ENCODE results near the gene LYZL4.
A peak's percentile ranks its signal among the peaks of the same experiment; 100 is the strongest.

LYZL4 gene

GRCh38 chr3:42442640-42443039 is 32.2 kb upstream of the LYZL4 start:
- peak; percentile 33 for TF ChIP-seq CTCF (IDR thresholded peaks at IDR 0.05; ENCODE audit: insufficient read depth, low read length, poor library complexity, severe bottlenecking)
- no peak overlapping the region for H3K4me3 ChIP-seq (replicated peaks; ENCODE audit: low read depth, low read length)
- DNase-seq (ENCODE audit: extremely low read depth, insufficient read length) = no peak
- H3K36me3 ChIP-seq (ENCODE audit: control insufficient read depth, insufficient read depth, low read length) = no peaks in the 10 kb centered on the region
- no peaks in the 10 kb centered on the region for H3K27me3 ChIP-seq (replicated peaks; ENCODE audit: control insufficient read depth, insufficient read depth, low read length)

DNA sequence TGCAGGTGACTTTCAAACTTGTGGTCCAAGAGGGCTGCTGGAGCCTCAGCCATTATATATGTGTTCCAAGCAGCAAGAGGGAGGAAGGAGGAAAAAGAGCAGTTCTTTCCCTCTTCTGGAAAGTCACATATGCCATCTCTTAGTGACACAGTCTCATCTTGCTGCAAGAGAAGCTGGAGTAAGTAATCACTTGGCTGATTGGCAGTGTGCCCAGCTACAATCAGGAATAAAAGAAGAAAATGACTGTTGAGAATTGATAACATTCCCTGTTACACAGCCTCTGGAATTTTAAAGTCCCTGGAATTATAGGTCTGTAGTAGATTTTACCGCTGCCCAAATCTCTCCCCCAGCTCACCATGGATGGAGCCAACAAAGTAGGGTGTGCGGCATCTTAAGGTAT is 31.4 kb upstream of the LYZL4 start:
- TF ChIP-seq CTCF (IDR thresholded peaks at IDR 0.05; ENCODE audit: insufficient read depth, low read length, poor library complexity, severe bottlenecking) = no peak
- DNase-seq (ENCODE audit: extremely low read depth, insufficient read length) = no peak
- H3K36me3 ChIP-seq (ENCODE audit: control insufficient read depth, insufficient read depth, low read length) = no peaks in the 10 kb centered on the region
- H3K27me3 ChIP-seq (replicated peaks; ENCODE audit: control insufficient read depth, insufficient read depth, low read length) = no peaks in the 10 kb centered on the region
- H3K4me3 ChIP-seq (replicated peaks; ENCODE audit: low read depth, low read length) = no peak overlapping the region

- Histone ChIP-seq H3K4me3 (replicated peaks; ENCODE audit: low read depth, low read length) (no peak overlapping the region), H3K36me3 (ENCODE audit: control insufficient read depth, insufficient read depth, low read length) (no peaks in the 10 kb centered on the region), H3K27me3 (replicated peaks; ENCODE audit: control insufficient read depth, insufficient read depth, low read length) (no peaks in the 10 kb centered on the region)
- no peak for TF ChIP-seq CTCF (IDR thresholded peaks at IDR 0.05; ENCODE audit: insufficient read depth, low read length, poor library complexity, severe bottlenecking)
- no peak for DNase-seq (ENCODE audit: extremely low read depth, insufficient read length)
Observed at GRCh38 chr3:42440924-42441323, 30.5 kb upstream of the LYZL4 start.

GRCh38 chr3:42439261-42440115 is 29.1 kb upstream of the LYZL4 start:
- no peaks in the 10 kb centered on the region for H3K36me3 ChIP-seq (ENCODE audit: control insufficient read depth, insufficient read depth, low read length)
- no peaks in the 10 kb centered on the region for H3K27me3 ChIP-seq (replicated peaks; ENCODE audit: control insufficient read depth, insufficient read depth, low read length)
- H3K4me3 ChIP-seq (replicated peaks; ENCODE audit: low read depth, low read length) = no peak overlapping the region
- no peak for TF ChIP-seq CTCF (IDR thresholded peaks at IDR 0.05; ENCODE audit: insufficient read depth, low read length, poor library complexity, severe bottlenecking)
- DNase-seq (ENCODE audit: extremely low read depth, insufficient read length) = no peak

DNA sequence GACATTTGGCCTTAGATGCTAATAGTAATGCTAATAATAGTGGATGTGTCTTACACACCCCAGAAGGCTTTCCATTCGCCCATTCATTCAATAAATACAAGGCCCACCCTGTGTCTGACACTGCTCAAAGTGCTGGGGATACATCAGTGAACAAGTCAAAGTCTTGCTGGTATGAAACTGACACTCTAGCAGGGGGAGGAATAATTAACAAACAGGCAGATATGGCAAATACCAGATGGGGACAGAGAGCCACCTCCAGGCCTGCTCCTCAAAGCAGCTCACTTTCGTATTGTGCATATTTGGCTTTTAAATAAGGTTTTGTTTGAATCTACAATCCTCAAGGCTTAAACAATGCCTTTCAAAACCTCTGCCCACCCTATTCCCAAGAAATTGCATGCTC is 28.3 kb upstream of the LYZL4 start:
- H3K27me3 ChIP-seq (replicated peaks; ENCODE audit: control insufficient read depth, insufficient read depth, low read length) = no peaks in the 10 kb centered on the region
- H3K4me3 ChIP-seq (replicated peaks; ENCODE audit: low read depth, low read length) = no peak overlapping the region
- no peak for DNase-seq (ENCODE audit: extremely low read depth, insufficient read length)
- no peak for TF ChIP-seq CTCF (IDR thresholded peaks at IDR 0.05; ENCODE audit: insufficient read depth, low read length, poor library complexity, severe bottlenecking)
- no peaks in the 10 kb centered on the region for H3K36me3 ChIP-seq (ENCODE audit: control insufficient read depth, insufficient read depth, low read length)

Measured in GM06990 (cell line).